GM21381 (cell line): ENCODE data around the gene FABP7.
A peak's percentile ranks its signal among the peaks of the same experiment; 100 is the strongest.

ENCODE experiments used
- ATAC-seq: cut with Tn5 transposase; IDR thresholded peaks from one replicate; pipeline ENCODE4 v1.9.1; 2021; ENCODE audit warnings: mild to moderate bottlenecking, moderate library complexity; ENCODE audit not compliant: unreplicated experiment

The FABP7 gene

DNA sequence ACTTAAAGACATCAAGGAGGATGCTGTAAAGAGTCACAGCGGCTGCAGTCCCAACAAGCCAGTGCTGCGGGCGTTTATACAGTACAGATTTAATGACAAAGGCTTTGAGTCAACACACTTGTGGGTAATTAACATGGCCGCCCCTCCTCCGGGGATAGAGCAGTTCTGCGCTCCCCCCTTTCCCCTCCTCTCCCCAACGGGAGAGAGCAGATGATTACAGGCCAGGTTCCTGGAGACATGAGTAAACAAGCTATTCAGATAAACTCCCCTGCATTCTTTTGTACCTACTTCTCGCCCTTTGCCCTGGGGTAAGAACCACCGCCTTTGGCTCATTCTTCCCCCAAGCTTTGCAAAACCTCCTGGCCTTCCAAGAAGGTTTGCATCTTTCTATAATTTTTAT lies 23.6 kb upstream of the FABP7 start:
- no peak for ATAC-seq

DNA sequence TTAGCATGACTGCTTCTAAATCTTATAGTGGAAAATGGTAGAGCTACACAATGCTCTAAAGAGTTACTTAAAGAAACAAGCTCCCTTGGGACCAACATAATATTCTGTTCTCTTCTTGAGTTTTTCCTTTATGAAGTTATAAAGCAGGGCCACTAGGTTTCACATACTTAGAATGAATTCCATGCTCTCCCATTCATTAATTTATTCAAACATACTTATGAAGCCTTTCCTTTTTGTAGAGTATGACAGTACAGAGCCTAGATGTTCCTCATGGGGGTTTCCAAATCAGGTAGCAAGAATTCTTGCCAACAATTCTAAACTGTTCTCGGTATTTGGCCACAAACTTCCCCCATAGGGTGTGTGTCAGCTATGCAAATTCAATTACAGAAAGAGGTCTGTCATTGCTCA lies 20.6 kb upstream of the FABP7 start:
- ATAC-seq = peak; percentile 89

GRCh38 chr6:122760330-122760729 lies 19.2 kb upstream of the FABP7 start:
- ATAC-seq = no peak

GRCh38 chr6:122766256-122766655 lies 13.3 kb upstream of the FABP7 start:
- ATAC-seq = no peak

DNA sequence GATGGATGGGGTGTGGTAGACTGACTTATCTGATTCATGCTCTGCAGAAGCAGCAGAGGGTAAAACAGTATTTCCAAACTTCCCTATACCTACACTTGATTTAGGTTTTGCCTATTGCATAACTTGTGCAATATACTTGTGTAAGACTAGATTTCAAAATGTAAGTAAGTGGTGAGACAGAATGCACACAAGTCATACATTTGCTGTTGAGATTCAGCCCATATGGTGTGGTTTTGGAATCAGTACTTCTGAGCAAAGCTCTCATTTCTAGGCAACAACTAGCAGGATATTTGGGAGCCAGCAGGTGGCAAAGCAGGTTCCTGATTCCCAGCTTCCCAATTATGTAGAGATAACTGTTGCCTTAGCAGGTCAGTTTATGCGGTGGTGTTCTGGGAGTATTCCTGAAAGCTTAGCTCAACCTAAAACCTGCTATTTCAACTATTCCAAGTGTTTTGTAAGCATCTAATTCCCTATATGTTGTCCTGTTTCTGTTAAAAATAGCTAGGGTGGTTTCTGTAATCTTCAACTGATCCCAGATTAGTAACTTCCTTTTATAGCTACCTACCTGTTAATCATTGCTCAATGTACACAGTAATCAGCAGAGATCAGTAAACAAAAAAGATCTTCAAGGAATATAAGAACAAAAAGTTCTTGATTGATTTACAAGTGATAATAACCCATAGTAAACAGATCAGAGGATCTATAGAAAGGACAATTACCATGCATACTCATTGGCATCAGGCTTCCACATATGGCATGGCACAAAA lies 8.5 kb upstream of the FABP7 start:
- ATAC-seq = no peak

GRCh38 chr6:122772724-122773415 lies 6.6 kb upstream of the FABP7 start:
- ATAC-seq = no peak

DNA sequence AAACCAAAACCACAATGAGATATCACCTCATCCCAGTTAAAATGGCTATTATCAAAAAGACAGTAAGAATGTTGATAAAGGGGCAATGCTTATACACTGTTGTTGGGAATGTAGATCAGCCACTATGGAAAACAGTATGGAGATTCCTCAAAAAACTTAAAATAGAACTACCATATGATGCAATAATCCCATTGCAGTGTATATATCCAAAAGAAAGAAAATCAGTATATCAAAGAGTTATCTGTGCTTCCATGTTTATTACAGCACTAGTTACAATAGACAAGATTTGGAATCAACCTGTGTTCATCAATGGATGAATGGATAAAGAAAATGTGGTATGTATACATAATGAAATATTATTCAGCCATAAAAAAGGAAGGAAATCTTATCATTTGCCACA lies 3.5 kb upstream of the FABP7 start:
- ATAC-seq = no peak

- ATAC-seq = no peak
Observed at GRCh38 chr6:122778302-122778701, 1.2 kb upstream of the FABP7 start.

DNA sequence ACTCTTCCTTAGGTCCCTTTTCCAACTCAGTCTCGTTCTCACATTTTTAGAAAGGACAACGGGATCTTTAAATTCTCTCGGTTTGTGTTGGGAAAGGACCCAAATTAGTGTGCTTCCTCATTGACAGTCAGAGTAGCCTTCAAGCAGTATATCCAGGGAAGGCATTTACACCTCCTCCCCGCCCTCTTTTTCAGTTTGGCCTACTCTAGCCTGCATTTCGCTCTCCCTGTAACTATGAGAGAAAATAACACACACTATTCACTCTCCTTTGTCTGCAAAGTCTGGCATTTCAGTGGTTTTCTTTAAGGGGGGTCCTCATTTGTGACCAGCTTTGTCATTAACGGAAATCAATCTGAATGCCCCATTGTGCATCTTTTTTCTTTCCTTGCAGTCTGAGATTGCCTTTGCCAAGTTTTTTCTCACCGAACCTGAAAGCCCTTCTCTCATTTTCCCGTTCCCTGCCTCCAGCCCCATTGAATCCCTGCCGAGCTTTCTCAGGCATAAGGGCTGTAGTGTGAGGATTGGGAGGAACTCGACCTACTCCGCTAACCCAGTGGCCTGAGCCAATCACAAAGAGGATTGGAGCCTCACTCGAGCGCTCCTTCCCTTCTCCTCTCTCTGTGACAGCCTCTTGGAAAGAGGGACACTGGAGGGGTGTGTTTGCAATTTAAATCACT lies 393 bp upstream of the FABP7 start:
- no peak for ATAC-seq

DNA sequence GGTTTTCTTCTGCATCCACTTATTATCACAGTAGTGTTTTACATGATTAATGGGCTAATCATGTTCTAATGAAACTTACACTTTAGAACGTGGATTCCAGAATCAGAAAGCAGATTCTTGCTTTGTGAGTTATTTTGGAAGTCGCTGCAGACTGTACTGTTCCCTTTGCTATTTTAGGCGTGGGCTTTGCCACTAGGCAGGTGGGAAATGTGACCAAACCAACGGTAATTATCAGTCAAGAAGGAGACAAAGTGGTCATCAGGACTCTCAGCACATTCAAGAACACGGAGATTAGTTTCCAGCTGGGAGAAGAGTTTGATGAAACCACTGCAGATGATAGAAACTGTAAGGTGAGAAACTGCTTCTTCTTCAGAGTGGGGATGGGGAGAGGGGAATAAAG lies 598 bp downstream of the FABP7 start:
- ATAC-seq = no peak

DNA sequence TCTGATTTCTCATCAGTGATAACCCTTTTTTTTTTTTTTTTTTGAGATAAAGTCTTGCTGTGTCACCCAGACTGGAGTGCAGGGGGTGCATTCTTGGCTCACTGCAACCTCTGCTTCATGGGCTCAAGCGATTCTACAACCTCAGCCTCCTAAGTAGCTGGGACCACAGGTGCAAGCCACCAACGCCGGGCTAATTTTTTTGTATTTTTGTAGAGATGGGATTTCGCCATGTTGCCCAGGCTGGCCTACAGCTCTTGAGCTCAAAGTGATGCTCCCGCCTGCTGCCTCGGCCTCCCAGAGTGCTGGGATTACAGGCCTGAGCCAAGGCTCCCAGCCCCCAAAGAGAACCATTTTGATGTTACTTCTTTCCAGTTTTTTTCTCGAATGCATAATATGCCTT lies 2.2 kb downstream of the FABP7 start:
- ATAC-seq = no peak

DNA sequence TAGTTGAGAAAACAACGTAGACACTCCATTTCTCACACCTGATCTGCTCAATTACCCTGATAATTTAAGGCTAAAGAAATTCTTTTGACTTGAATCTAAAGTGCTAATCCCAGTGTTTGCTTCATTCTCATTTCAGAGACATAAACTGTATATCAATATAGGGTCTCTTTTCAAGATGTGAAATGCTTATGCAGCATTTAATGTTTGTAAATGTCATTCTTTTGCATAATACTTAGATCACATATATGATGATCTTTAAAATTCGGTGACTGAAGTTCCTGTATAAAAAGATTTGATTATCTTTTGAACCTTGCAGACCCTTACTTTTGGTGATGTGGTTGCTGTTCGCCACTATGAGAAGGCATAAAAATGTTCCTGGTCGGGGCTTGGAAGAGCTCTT lies 3.9 kb downstream of the FABP7 start:
- no peak for ATAC-seq

- no peak for ATAC-seq
Observed at GRCh38 chr6:122785891-122786290, 6.4 kb downstream of the FABP7 start.

GRCh38 chr6:122787721-122788120 lies 8.2 kb downstream of the FABP7 start:
- ATAC-seq = no peak

DNA sequence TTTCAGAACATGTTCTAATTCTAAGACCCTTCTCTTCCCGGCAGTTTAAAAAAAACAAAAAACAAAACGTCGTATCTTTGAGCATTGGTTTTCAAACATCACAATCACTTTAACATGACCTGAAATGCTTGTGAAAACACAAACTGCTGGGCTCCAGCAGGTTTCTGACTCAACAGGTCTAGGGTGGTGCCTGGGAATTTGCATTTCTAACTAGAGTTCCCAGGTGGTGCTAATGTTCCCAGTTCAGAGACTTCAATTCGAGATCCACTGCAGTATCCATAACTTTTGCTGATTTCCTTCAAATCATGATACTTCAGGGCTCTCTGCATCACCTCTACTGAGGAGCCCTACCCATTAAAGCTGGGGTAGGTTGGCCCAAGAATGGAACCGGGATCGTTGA lies 8.7 kb downstream of the FABP7 start:
- ATAC-seq = no peak

DNA sequence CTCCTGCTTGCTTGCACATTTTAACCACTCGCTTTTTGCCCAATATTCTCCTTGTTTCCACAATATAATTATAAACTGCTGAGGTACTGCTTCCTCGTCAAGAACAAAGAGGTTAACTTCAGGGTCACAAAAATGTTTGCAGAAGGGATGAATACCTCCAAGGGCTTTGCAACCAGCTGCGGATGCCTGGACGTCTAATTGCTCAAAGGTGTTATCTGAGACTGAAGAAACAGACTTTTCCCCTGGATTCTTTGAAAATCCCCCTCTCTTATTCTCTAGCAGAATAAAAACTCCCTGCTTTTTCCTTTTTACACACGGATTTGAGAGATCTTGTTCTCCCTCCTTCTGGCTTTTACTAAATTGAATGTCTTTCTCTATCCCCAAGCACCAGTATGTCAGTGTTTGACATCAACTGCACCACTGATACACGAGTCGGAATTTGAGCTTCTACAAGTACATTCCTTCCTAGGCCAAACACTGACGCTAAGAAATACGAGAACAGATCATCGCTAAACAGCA lies 9.2 kb downstream of the FABP7 start:
- no peak for ATAC-seq

- peak; percentile 57 for ATAC-seq
Observed at GRCh38 chr6:122789182-122790027, 9.9 kb downstream of the FABP7 start, which contains the start of gene SMPDL3A. TSS of gene SMPDL3A (plus strand) at chr6:122789258. CDS start at chr6:122789347, 89 bp downstream.

- no peak for ATAC-seq
Observed at GRCh38 chr6:122790028-122790422, 10.5 kb downstream of the FABP7 start.

- no peak for ATAC-seq
Observed at GRCh38 chr6:122790423-122791309, 11.2 kb downstream of the FABP7 start.

DNA sequence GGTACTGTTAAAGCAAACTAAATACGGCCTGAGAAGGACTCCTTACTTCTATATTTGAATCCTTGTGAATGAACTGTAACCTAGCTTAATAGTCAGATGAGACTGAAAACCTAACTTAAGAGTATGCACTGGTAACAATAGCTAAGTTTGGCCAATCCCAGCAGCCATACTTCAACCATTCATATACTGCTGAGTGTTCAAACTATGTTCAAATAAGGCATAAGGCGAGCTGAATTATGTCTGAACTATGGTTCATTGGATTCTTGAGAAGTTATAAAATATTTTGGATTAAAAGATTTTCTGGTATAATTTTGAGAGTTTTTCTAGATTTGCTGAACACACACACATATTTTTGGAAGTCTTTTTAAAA lies 11.8 kb downstream of the FABP7 start:
- no peak for ATAC-seq
